GM12878 (cell line): ENCODE data around the gene DNAJC19. TPM values are rescaled to one million over a fixed set of nuclear protein-coding genes. Genes with fewer than 3 reads are reported as not detected.

Source experiments
- ATAC-seq: fragments of 200-7000 bp; cut with Tn5 transposase; 3 replicates; pipeline ENCODE4 v1.9.1; 2020; ENCODE audit warnings: mild to moderate bottlenecking, moderate library complexity
- BruUV-seq: library from RNA; stranded (reverse); fragments of 400-500 nt; replicated peaks from 2 replicates; lab custom pipeline; 2021; lab: Mats Ljungman, UMichigan
- CTCF ChIA-PET: fragments of 300-600 bp; sonication (Branson Sonifier 250); formaldehyde crosslinking; extraction: SDS; loops from one replicate; lab custom pipeline; 2021; ENCODE audit warnings: inconsistent platforms; lab: Yijun Ruan, JAX
- POLR2A ChIA-PET: fragments of 350-600 bp; formaldehyde crosslinking; extraction: SDS; loops from one replicate; lab custom pipeline; 2021; ENCODE audit warnings: inconsistent platforms; lab: Charles Lee
- RAD21 ChIA-PET: fragments of 300-600 bp; sonication (Branson Sonifier 250); formaldehyde crosslinking; loops from one replicate; lab custom pipeline; 2023; ENCODE audit warnings: antibody characterized with exemption; ENCODE audit not compliant: unreplicated experiment; lab: Charles Lee
- SMC1A ChIA-PET: fragments of 300-600 bp; sonication (Branson Sonifier 250); formaldehyde crosslinking; loops from one replicate; lab custom pipeline; 2023; ENCODE audit not compliant: unreplicated experiment, uncharacterized antibody; lab: Charles Lee
- DNase-seq: peaks from one replicate; pipeline ENCODE4 v3.0.0-alpha.2; 2011; ENCODE audit warnings: low read depth, low spot score
- FAIRE-seq: peaks from 3 replicates; lab custom pipeline; 2011; peaks lifted over from hg19 to GRCh38; lab: Jason Lieb, UNC
- H2AFZ ChIP-seq: 2 replicates; pipeline ENCODE4 v1.6.0; 2011; ENCODE audit warnings: low read depth, low read length, control low read depth; ENCODE audit not compliant: control insufficient read depth
- H3K27ac ChIP-seq: 2 replicates; pipeline ENCODE4 v1.5.1; 2011; ENCODE audit warnings: control low read depth; ENCODE audit not compliant: control insufficient read depth, insufficient read depth
- H3K27me3 ChIP-seq, 2 experiments: replicated peaks in 1 of 2; 2 replicates each; pipeline versions ENCODE4 v1.6.0 to v1.6.1; 2011; ENCODE audit warnings: low read length in 1 of 2; ENCODE audit not compliant: control insufficient read depth in 2 of 2, insufficient read depth in 2 of 2
- H3K36me3 ChIP-seq, 2 experiments: 2 replicates each; pipeline ENCODE4 v1.5.1; 2011; ENCODE audit warnings: low read length in 1 of 2; ENCODE audit not compliant: control insufficient read depth in 2 of 2, insufficient read depth in 2 of 2
- H3K4me1 ChIP-seq: 2 replicates; pipeline ENCODE4 v1.6.1; 2011; ENCODE audit warnings: mild to moderate bottlenecking, low read length, moderate library complexity, mixed read lengths; ENCODE audit not compliant: control insufficient read depth, insufficient read depth
- H3K4me2 ChIP-seq: 2 replicates; pipeline ENCODE4 v1.6.0; 2011; ENCODE audit warnings: control low read depth; ENCODE audit not compliant: control insufficient read depth, insufficient read depth
- H3K4me3 ChIP-seq: fragments of 200-600 bp; sonication (generic); 2 replicates; pipeline ENCODE4 v1.5.1; 2016
- H3K79me2 ChIP-seq: 2 replicates; pipeline ENCODE4 v1.6.0; 2011; ENCODE audit warnings: low read length; ENCODE audit not compliant: control insufficient read depth, insufficient read depth
- H3K9ac ChIP-seq: 2 replicates; pipeline ENCODE4 v1.8.0; 2011; ENCODE audit warnings: low read length, control low read depth, mixed read lengths; ENCODE audit not compliant: control insufficient read depth, insufficient read depth
- H3K9me3 ChIP-seq: replicated peaks from 3 replicates; pipeline ENCODE4 v1.5.1; 2011; ENCODE audit warnings: mild to moderate bottlenecking, low read length; ENCODE audit not compliant: control insufficient read depth, insufficient read depth
- H4K20me1 ChIP-seq: 2 replicates; pipeline ENCODE4 v1.6.0; 2011; ENCODE audit not compliant: control insufficient read depth, insufficient read depth
- IKZF2 ChIP-seq, 2 experiments: fragments of 450-650 bp; IDR thresholded peaks; 2 replicates each; pipeline ENCODE4 v1.6.1; 2017; ENCODE audit warnings: mild to moderate bottlenecking in 2 of 2, moderate library complexity in 2 of 2
- IRF4 ChIP-seq: IDR thresholded peaks from 2 replicates; pipeline ENCODE4 v1.6.1; 2011; ENCODE audit warnings: low read depth, low read length
- MYB ChIP-seq: fragments of 150-350 bp; IDR thresholded peaks from 2 replicates; pipeline ENCODE4 v1.6.1; 2014; ENCODE audit warnings: mild to moderate bottlenecking, low read depth, low read length, borderline replicate concordance
- NR2F1 ChIP-seq: fragments of 450-650 bp; conservative IDR thresholded peaks from 2 replicates; pipeline ENCODE4 v1.6.1; 2017; ENCODE audit warnings: mild to moderate bottlenecking
- TCF3 ChIP-seq: IDR thresholded peaks from 2 replicates; pipeline ENCODE4 v1.6.1; 2012; ENCODE audit warnings: low read depth, mild to moderate bottlenecking, low read length, borderline replicate concordance; ENCODE audit not compliant: insufficient read depth
- ZBTB33 ChIP-seq: fragments of 450-650 bp; IDR thresholded peaks from 2 replicates; pipeline ENCODE4 v1.6.1; 2017; ENCODE audit warnings: mild to moderate bottlenecking
- WGBS: methylation state at CpG from one replicate; pipeline ENCODE4 v1.1.6; 2016; ENCODE audit warnings: low lambda C conversion rate; ENCODE audit not compliant: insufficient replicate concordance, insufficient coverage; ENCODE audit errors: missing lambda C conversion rate; 5-methylcytosine and 5-hydroxymethylcytosine counted together
- in situ Hi-C: fragments of 300-500 bp; cut with MboI; formaldehyde crosslinking; loops from 9 replicates; pipeline ENCODE4 v1.14.3; 2018; ENCODE audit warnings: mixed read lengths
- intact Hi-C: fragments of 100-400 bp; cut with micrococcal nuclease; formaldehyde crosslinking; loops from one replicate; pipeline ENCODE4 v1.14.2; 2022; ENCODE audit not compliant: unreplicated experiment
- polyA plus RNA-seq, 11 experiments: library from polyadenylated mRNA; depleted of rRNA in 4 of 11; unstranded in 6 of 11; stranded (reverse) in 5 of 11; fragments of >200 nt; fragmentation: Nextera tagmentation in 4 of 11; fragmentation: Illumina TruSeq in 1 of 11; extraction: Ambion mirVana in 4 of 11; extraction: Trizol in 1 of 11; gene quantifications; 1 replicate in 1 of 11; 2 replicates in 10 of 11; pipeline versions ENCODE4 v1.2.1 to v1.2.3, GENCODE V29; 2011 to 2016; ENCODE audit warnings: inconsistent platforms in 2 of 11, missing spikeins in 2 of 11, low read depth in 1 of 11
- total RNA-seq, 4 experiments: library from RNA; depleted of rRNA in 3 of 4; stranded (reverse); fragments of >200 nt in 3 of 4; fragmentation: Illumina TruSeq in 1 of 4; extraction: Trizol in 1 of 4; gene quantifications; 2 replicates each; pipeline versions ENCODE4 v1.2.1 to v1.2.3, GENCODE V29; 2013 to 2021
- TF ChIP-seq, protein P1 (sequence below): IDR thresholded peaks from 2 replicates; pipeline ENCODE4 v1.6.1; 2012; ENCODE audit warnings: mild to moderate bottlenecking, low read depth, low read length

The DNAJC19 gene
- total and polyA plus RNA-seq, 10 of the 15 experiments (the other 5 are each of a cell fraction or from before 2014, with no cell fraction given): 29.8 to 136 (median 51.3) TPM

GRCh38 chr3:181017690-181018089 is 28.2 kb upstream of the DNAJC19 start (continued):
- TF ChIP-seq IRF4: no peak
- no peak for TF ChIP-seq MYB
- TF ChIP-seq TCF3: no peak
- TF ChIP-seq, protein P1, sequence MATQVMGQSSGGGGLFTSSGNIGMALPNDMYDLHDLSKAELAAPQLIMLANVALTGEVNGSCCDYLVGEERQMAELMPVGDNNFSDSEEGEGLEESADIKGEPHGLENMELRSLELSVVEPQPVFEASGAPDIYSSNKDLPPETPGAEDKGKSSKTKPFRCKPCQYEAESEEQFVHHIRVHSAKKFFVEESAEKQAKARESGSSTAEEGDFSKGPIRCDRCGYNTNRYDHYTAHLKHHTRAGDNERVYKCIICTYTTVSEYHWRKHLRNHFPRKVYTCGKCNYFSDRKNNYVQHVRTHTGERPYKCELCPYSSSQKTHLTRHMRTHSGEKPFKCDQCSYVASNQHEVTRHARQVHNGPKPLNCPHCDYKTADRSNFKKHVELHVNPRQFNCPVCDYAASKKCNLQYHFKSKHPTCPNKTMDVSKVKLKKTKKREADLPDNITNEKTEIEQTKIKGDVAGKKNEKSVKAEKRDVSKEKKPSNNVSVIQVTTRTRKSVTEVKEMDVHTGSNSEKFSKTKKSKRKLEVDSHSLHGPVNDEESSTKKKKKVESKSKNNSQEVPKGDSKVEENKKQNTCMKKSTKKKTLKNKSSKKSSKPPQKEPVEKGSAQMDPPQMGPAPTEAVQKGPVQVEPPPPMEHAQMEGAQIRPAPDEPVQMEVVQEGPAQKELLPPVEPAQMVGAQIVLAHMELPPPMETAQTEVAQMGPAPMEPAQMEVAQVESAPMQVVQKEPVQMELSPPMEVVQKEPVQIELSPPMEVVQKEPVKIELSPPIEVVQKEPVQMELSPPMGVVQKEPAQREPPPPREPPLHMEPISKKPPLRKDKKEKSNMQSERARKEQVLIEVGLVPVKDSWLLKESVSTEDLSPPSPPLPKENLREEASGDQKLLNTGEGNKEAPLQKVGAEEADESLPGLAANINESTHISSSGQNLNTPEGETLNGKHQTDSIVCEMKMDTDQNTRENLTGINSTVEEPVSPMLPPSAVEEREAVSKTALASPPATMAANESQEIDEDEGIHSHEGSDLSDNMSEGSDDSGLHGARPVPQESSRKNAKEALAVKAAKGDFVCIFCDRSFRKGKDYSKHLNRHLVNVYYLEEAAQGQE: no peak

GRCh38 chr3:181009225-181009624 is 19.7 kb upstream of the DNAJC19 start:
- Histone ChIP-seq H3K4me3 (no peak overlapping the region), H3K9me3 (no peaks in the 10 kb centered on the region), H4K20me1 (no peaks in the 10 kb centered on the region), H3K27me3 (no peaks in the 10 kb centered on the region), H3K9ac (no peak overlapping the region), H3K27ac (no peak overlapping the region), H2AFZ (no peak overlapping the region), H3K36me3 (no peaks in the 10 kb centered on the region), H3K4me1 (no peaks in the 10 kb centered on the region), H3K4me2 (no peak overlapping the region), H3K79me2 (no peaks in the 10 kb centered on the region)
- intact Hi-C loops (no loop called here), in situ Hi-C loops (no loop called here)
- 0 out of 4 replicates have a peak, but pooled peaks of 1 of the 2 experiments have one; percentile 24 for TF ChIP-seq IKZF2 (IDR thresholded peaks at IDR 0.05)
- 0 out of 2 replicates have a peak, but pooled peaks have one; percentile 18 for TF ChIP-seq NR2F1
- TF ChIP-seq ZBTB33: no peak
- ATAC-seq: peak; percentile 58
- ChIA-PET POLR2A (no interaction called here), RAD21 (no interaction called here), CTCF (interaction anchor here (0.6 kb wide), 1 partner anchor 15 kb away, joined by 3 read pairs; no protein-coding TSS in a partner anchor), SMC1A (no interaction called here)
- WGBS: 15% methylated on average over 5 of the region's 5 CpGs
- no TSS peak for BruUV-seq
- DNase-seq: no peak
- no peak for FAIRE-seq
